ENCODE results near the gene SESN3.
"Not testable (repeated sequence)": the region's sequence is repeated elsewhere in the genome, so short reads cannot be mapped to it uniquely, and the experiment has no call there.

The SESN3 gene

GRCh38 chr11:95212609-95213008 lies 18.4 kb downstream of the SESN3 start:
- DNase-seq = no peak

- DNase-seq = not testable (repeated sequence)
Measured at GRCh38 chr11:95209535-95209934, 21.5 kb downstream of the SESN3 start.

GRCh38 chr11:95200781-95201457 lies 30.1 kb downstream of the SESN3 start:
- DNase-seq = no peak

- DNase-seq = no peak
Measured at GRCh38 chr11:95195831-95196230, 35.2 kb downstream of the SESN3 start.

GRCh38 chr11:95193541-95193940 lies 37.5 kb downstream of the SESN3 start:
- no peak for DNase-seq

GRCh38 chr11:95192717-95193116 lies 38.3 kb downstream of the SESN3 start:
- no peak for DNase-seq

- DNase-seq = no peak
Measured at GRCh38 chr11:95187723-95188122, 43.3 kb downstream of the SESN3 start.

- no peak for DNase-seq
Measured at GRCh38 chr11:95182397-95182796, 48.6 kb downstream of the SESN3 start.

- no peak for DNase-seq
Measured at GRCh38 chr11:95175818-95176380, 55.1 kb downstream of the SESN3 start.

- DNase-seq = no peak
Measured at GRCh38 chr11:95170294-95170693, 60.7 kb downstream of the SESN3 start.

- DNase-seq = no peak
Measured at GRCh38 chr11:95166781-95167180, 64.2 kb downstream of the SESN3 start.

GRCh38 chr11:95165638-95166037 lies 65.4 kb downstream of the SESN3 start:
- no peak for DNase-seq

- no peak for DNase-seq
Measured at GRCh38 chr11:95163106-95163505, 67.9 kb downstream of the SESN3 start.

GRCh38 chr11:95161248-95161647 lies 69.8 kb downstream of the SESN3 start:
- DNase-seq = no peak

GRCh38 chr11:95157824-95158223 lies 73.2 kb downstream of the SESN3 start:
- peak; percentile 30 for DNase-seq

- no peak for DNase-seq
Measured at GRCh38 chr11:95156916-95157541, 74.0 kb downstream of the SESN3 start.

- DNase-seq = no peak
Measured at GRCh38 chr11:95156133-95156721, 74.8 kb downstream of the SESN3 start.

- DNase-seq = no peak
Measured at GRCh38 chr11:95155385-95155784, 75.6 kb downstream of the SESN3 start.

GRCh38 chr11:95154514-95154913 lies 76.5 kb downstream of the SESN3 start:
- peak; percentile 74 for DNase-seq

GRCh38 chr11:95153857-95154246 lies 77.2 kb downstream of the SESN3 start:
- DNase-seq = no peak

- DNase-seq = peak; percentile 58
Measured at GRCh38 chr11:95152876-95153856, 77.8 kb downstream of the SESN3 start.

- DNase-seq = peak; percentile 94
Measured at GRCh38 chr11:95150956-95151684, 79.9 kb downstream of the SESN3 start.

Data from CD4-positive, alpha-beta T cell treated with Interleukin-17A for 4 hours (primary cell).